IMR-90 (cell line): Measurements from ENCODE around the gene UBXN2A. TPM values are rescaled to one million over a fixed set of nuclear protein-coding genes. Genes with fewer than 3 reads are reported as not detected.
A peak's percentile ranks its signal among the peaks of the same experiment; 100 is the strongest.

Experiments used
- ATAC-seq: fragments of 200-7000 bp; cut with Tn5 transposase; 2 replicates; pipeline ENCODE4 v1.9.1; 2020; ENCODE audit warnings: low read depth, mild to moderate bottlenecking, moderate library complexity
- BruUV-seq: library from RNA; stranded (reverse); fragments of 400-500 nt; replicated peaks from 2 replicates; lab custom pipeline; 2021; lab: Mats Ljungman, UMichigan
- CTCF ChIA-PET: fragments of 300-600 bp; formaldehyde crosslinking; extraction: SDS; loops from one replicate; lab custom pipeline; 2021; ENCODE audit warnings: antibody characterized with exemption; lab: Yijun Ruan, JAX
- POLR2A ChIA-PET: fragments of 300-600 bp; sonication (Branson Sonifier 250); formaldehyde crosslinking; loops from one replicate; lab custom pipeline; 2022; ENCODE audit warnings: antibody characterized with exemption; ENCODE audit not compliant: unreplicated experiment; lab: Charles Lee
- DNase-seq: peaks from one replicate; pipeline ENCODE4 v3.0.0; 2013
- H2AFZ ChIP-seq: replicated peaks from 2 replicates; pipeline ENCODE3; 2013; ENCODE audit warnings: low read length, mild to moderate bottlenecking; ENCODE audit not compliant: poor library complexity
- H2AK5ac ChIP-seq: 2 replicates; pipeline ENCODE4 v1.6.1; 2013; ENCODE audit warnings: low read depth, low read length, inconsistent platforms
- H2AK9ac ChIP-seq: replicated peaks from 2 replicates; pipeline ENCODE3; 2013; ENCODE audit warnings: mild to moderate bottlenecking, low read depth, low read length, moderate library complexity; ENCODE audit not compliant: poor library complexity
- H2BK120ac ChIP-seq: 2 replicates; pipeline ENCODE4 v1.6.1; 2013; ENCODE audit warnings: low read depth, low read length, inconsistent platforms
- H2BK15ac ChIP-seq: 3 replicates; pipeline ENCODE4 v1.6.1; 2013; ENCODE audit warnings: low read depth, low read length, inconsistent platforms
- H2BK20ac ChIP-seq: 2 replicates; pipeline ENCODE4 v1.6.1; 2013; ENCODE audit warnings: low read depth, mild to moderate bottlenecking, inconsistent platforms, low read length, moderate library complexity
- H2BK5ac ChIP-seq: 2 replicates; pipeline ENCODE4 v1.6.1; 2013; ENCODE audit warnings: mild to moderate bottlenecking, low read depth, low read length, inconsistent platforms; ENCODE audit not compliant: poor library complexity, severe bottlenecking
- H3K14ac ChIP-seq: replicated peaks from 2 replicates; pipeline ENCODE4 v1.6.1; 2013; ENCODE audit warnings: low read depth, low read length, inconsistent platforms
- H3K18ac ChIP-seq: 2 replicates; pipeline ENCODE4 v1.6.1; 2013; ENCODE audit warnings: low read depth, low read length, control low read depth
- H3K23ac ChIP-seq: 2 replicates; pipeline ENCODE4 v1.6.1; 2013; ENCODE audit warnings: low read depth, low read length, inconsistent platforms
- H3K27ac ChIP-seq: 2 replicates; pipeline ENCODE4 v1.5.1; 2013; ENCODE audit warnings: mild to moderate bottlenecking, control low read depth, low read length; ENCODE audit not compliant: insufficient read depth
- H3K27me3 ChIP-seq: 2 replicates; pipeline ENCODE4 v1.6.1; 2013; ENCODE audit warnings: low read length; ENCODE audit not compliant: control insufficient read depth, insufficient read depth
- H3K36me3 ChIP-seq: 2 replicates; pipeline ENCODE4 v1.6.1; 2013; ENCODE audit warnings: low read length, mixed read lengths; ENCODE audit not compliant: control insufficient read depth, insufficient read depth
- H3K4ac ChIP-seq: 2 replicates; pipeline ENCODE4 v1.6.1; 2013; ENCODE audit warnings: low read depth, low read length, inconsistent platforms
- H3K4me1 ChIP-seq: 2 replicates; pipeline ENCODE4 v1.6.1; 2013; ENCODE audit warnings: low read length, mixed read lengths; ENCODE audit not compliant: control insufficient read depth, insufficient read depth
- H3K4me2 ChIP-seq: 2 replicates; pipeline ENCODE4 v1.6.1; 2013; ENCODE audit warnings: low read depth, mild to moderate bottlenecking, control low read depth, low read length, moderate library complexity
- H3K4me3 ChIP-seq: 2 replicates; pipeline ENCODE4 v1.5.1; 2013; ENCODE audit warnings: low read depth, mild to moderate bottlenecking, control low read depth, low read length, moderate library complexity; ENCODE audit not compliant: insufficient read depth
- H3K56ac ChIP-seq: 2 replicates; pipeline ENCODE4 v1.6.1; 2013; ENCODE audit warnings: low read length, inconsistent platforms; ENCODE audit not compliant: insufficient read depth; ENCODE audit errors: extremely low read depth
- H3K79me1 ChIP-seq, 2 experiments: 2 replicates each; pipeline ENCODE4 v1.6.1; 2013; ENCODE audit warnings: low read length in 2 of 2, inconsistent platforms in 1 of 2, low read depth in 1 of 2
- H3K9ac ChIP-seq: 2 replicates; pipeline ENCODE4 v1.6.1; 2013; ENCODE audit warnings: low read depth, low read length, control low read depth
- H3K9me1 ChIP-seq: 2 replicates; pipeline ENCODE4 v1.6.1; 2013; ENCODE audit warnings: low read length, inconsistent platforms; ENCODE audit not compliant: insufficient read depth
- H3K9me3 ChIP-seq: 2 replicates; pipeline ENCODE4 v1.6.1; 2013; ENCODE audit warnings: low read length; ENCODE audit not compliant: control insufficient read depth, insufficient read depth
- H4K20me1 ChIP-seq: 2 replicates; pipeline ENCODE4 v1.6.1; 2013; ENCODE audit warnings: low read length, inconsistent platforms; ENCODE audit not compliant: insufficient read depth
- H4K5ac ChIP-seq: 2 replicates; pipeline ENCODE4 v1.6.1; 2013; ENCODE audit warnings: mild to moderate bottlenecking, low read depth, low read length, control low read depth
- H4K8ac ChIP-seq, 2 experiments: 2 replicates each; pipeline ENCODE4 v1.6.1; 2013; ENCODE audit warnings: low read depth in 2 of 2, low read length in 2 of 2, control low read depth in 1 of 2, inconsistent platforms in 1 of 2
- H4K91ac ChIP-seq: 2 replicates; pipeline ENCODE4 v1.6.1; 2013; ENCODE audit warnings: low read depth, low read length, inconsistent platforms; ENCODE audit not compliant: insufficient read depth
- BHLHE40 ChIP-seq: fragments of 150-350 bp; IDR thresholded peaks from 2 replicates; pipeline ENCODE4 v1.6.1; 2016; ENCODE audit warnings: mild to moderate bottlenecking, low read depth, low read length
- CEBPB ChIP-seq: IDR thresholded peaks from 2 replicates; pipeline ENCODE4 v1.6.1; 2012; ENCODE audit warnings: low read depth, low read length, improper control_type of control experiment
- CHD1 ChIP-seq: IDR thresholded peaks from 2 replicates; pipeline ENCODE4 v1.6.1; 2012; ENCODE audit warnings: low read depth, low read length, improper control_type of control experiment
- FOS ChIP-seq: fragments of 150-350 bp; IDR thresholded peaks from 2 replicates; pipeline ENCODE4 v1.6.1; 2016; ENCODE audit warnings: low read depth, low read length
- MAFK ChIP-seq: IDR thresholded peaks from 2 replicates; pipeline ENCODE4 v1.6.1; 2012; ENCODE audit warnings: low read depth, low read length, improper control_type of control experiment
- MAZ ChIP-seq: IDR thresholded peaks from 2 replicates; pipeline ENCODE4 v1.6.1; 2012; ENCODE audit warnings: low read depth, mild to moderate bottlenecking, low read length, improper control_type of control experiment, moderate library complexity, borderline replicate concordance
- MXI1 ChIP-seq: IDR thresholded peaks from 2 replicates; pipeline ENCODE4 v1.6.1; 2012; ENCODE audit warnings: low read depth, mild to moderate bottlenecking, low read length, moderate library complexity, borderline replicate concordance
- NFE2L2 ChIP-seq: fragments of 150-350 bp; IDR thresholded peaks from 2 replicates; pipeline ENCODE4 v1.6.1; 2016; ENCODE audit warnings: low read depth, mild to moderate bottlenecking, low read length
- POLR2A ChIP-seq: IDR thresholded peaks from 2 replicates; pipeline ENCODE4 v1.6.1; 2012; ENCODE audit warnings: mild to moderate bottlenecking, low read depth, low read length
- RAD21 ChIP-seq: IDR thresholded peaks from 2 replicates; pipeline ENCODE4 v1.6.1; 2012; ENCODE audit warnings: low read length, improper control_type of control experiment
- RCOR1 ChIP-seq: IDR thresholded peaks from 2 replicates; pipeline ENCODE4 v1.6.1; 2012; ENCODE audit warnings: mild to moderate bottlenecking, low read length, improper control_type of control experiment; ENCODE audit not compliant: insufficient replicate concordance
- RFX5 ChIP-seq: IDR thresholded peaks from 2 replicates; pipeline ENCODE4 v1.8.0; 2012; ENCODE audit warnings: low read depth, mild to moderate bottlenecking, low read length, moderate library complexity
- SMC3 ChIP-seq: fragments of 150-350 bp; IDR thresholded peaks from 2 replicates; pipeline ENCODE4 v1.6.1; 2016; ENCODE audit warnings: low read depth, mild to moderate bottlenecking, antibody characterized with exemption, low read length, moderate library complexity
- WGBS, 2 experiments: methylation state at CpG; one replicate each; pipeline versions ENCODE4 v1.1.5 to v1.1.7; 2013; ENCODE audit warnings: missing lambda C conversion rate in 2 of 2; ENCODE audit not compliant: insufficient read length in 1 of 2; ENCODE audit errors: extremely low coverage in 2 of 2; 5-methylcytosine and 5-hydroxymethylcytosine counted together
- dilution Hi-C: fragments of 300-500 bp; cut with HindIII; formaldehyde crosslinking; loops from one replicate; pipeline ENCODE4 v1.14.3; 2018; ENCODE audit warnings: low sequenced_read_pairs; ENCODE audit not compliant: unreplicated experiment
- in situ Hi-C: fragments of 300-500 bp; cut with MboI; formaldehyde crosslinking; loops from 3 replicates; pipeline ENCODE4 v1.14.3; 2019; ENCODE audit warnings: low sequenced_read_pairs, inconsistent platforms, mixed read lengths
- intact Hi-C: fragments of 100-400 bp; cut with micrococcal nuclease; formaldehyde crosslinking; loops from 2 replicates; pipeline ENCODE4 v1.10.0; 2022
- polyA plus RNA-seq, 3 experiments: library from polyadenylated mRNA; depleted of rRNA; stranded (reverse); fragments of >200 nt; gene quantifications; 2 replicates each; pipeline ENCODE4 v1.2.3, GENCODE V29; 2012; ENCODE audit warnings: low replicate concordance in 1 of 3
- total RNA-seq: library from RNA; depleted of rRNA; stranded (reverse); fragments of >200 nt; gene quantifications from 2 replicates; pipeline ENCODE4 v1.2.3, GENCODE V29; 2012
- TF ChIP-seq, protein P1 (sequence below): fragments of 150-350 bp; IDR thresholded peaks from 2 replicates; pipeline ENCODE4 v1.6.1; 2017; ENCODE audit warnings: mild to moderate bottlenecking, antibody characterized with exemption, low read length, low read depth
- TF ChIP-seq, protein P2 (sequence below): conservative IDR thresholded peaks from 2 replicates; pipeline ENCODE4 v1.5.1; 2012; ENCODE audit warnings: mild to moderate bottlenecking, low read depth, low read length, improper control_type of control experiment

UBXN2A gene
- total and polyA plus RNA-seq, 2 of the 4 experiments (the other 2 are of a cell fraction): 4.6 to 7.7 TPM

DNA sequence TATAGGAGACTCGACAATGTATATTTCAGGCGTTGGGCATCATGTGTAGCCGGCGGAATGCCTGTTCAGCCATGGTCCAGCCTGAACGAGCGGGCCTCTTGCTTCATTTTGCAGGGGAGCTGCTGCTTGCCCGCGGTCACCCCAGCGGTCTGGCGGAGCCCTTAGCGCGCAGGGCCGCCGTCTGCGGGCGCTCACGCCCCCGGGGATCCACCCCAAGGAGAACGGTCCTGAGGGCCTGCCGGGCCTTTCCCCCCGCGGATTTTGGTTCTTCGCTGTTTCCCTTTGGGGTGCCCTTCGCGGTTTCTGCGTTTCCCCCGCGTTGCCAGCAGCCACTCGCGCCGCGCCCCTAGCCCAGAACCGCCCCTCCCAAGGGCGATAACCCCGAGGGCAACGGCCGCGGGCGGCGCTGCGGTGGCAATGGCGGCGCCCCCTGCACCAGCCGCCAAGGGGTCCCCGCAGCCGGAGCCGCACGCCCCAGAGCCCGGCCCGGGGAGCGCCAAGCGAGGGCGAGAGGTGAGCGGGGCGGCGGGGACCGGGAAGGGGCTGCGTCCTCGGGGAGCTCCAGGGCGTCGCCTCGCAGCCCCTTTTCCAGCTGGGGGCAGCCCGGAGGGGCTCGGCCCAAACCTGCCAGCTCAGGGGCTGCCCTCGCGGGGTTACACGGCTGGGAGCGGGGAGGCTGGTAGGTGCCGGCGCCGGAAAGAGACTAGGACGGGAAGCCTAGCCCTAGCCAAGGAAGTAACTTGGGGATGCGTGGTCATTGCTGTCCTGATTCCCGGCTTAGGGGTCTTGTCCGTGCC, 69.6 kb downstream of the UBXN2A start, which contains the start of gene MFSD2B:
TSS of gene MFSD2B (plus strand) at position 406 of the 797 bp plus-strand sequence. CDS start at position 418, 12 bp downstream.
- no peaks in the 10 kb centered on the region; a peak in 1 of 4 replicates for H3K79me1 ChIP-seq
- no peak within 1 kb of the TSS for H3K18ac ChIP-seq
- peak within 1 kb of the TSS; percentile 22 for H3K4me3 ChIP-seq
- intact Hi-C loops: no loop called here
- no peaks in the 10 kb centered on the region for H3K36me3 ChIP-seq
- no peak within 1 kb of the TSS for H3K14ac ChIP-seq
- H2BK5ac ChIP-seq: no peak within 1 kb of the TSS
- H3K4me1 ChIP-seq: peaks cover 1% of the 10 kb centered on the region
- no peak within 1 kb of the TSS for H2BK20ac ChIP-seq
- H3K4me2 ChIP-seq: peak within 1 kb of the TSS; percentile 60; the same call in 1 of the 2 replicates
- H4K8ac ChIP-seq: peak within 1 kb of the TSS in 1 of 2 experiments; percentile 26; a peak in 1 of 4 replicates
- in situ Hi-C loops: no loop called here
- H2AK5ac ChIP-seq: no peak within 1 kb of the TSS; the same call in 1 of the 2 replicates
- H3K56ac ChIP-seq: no peak within 1 kb of the TSS
- DNase-seq (no peak), ATAC-seq (peak; percentile 62)
- peaks cover 8% of the 10 kb centered on the region for H3K27me3 ChIP-seq
- H3K9me1 ChIP-seq: peaks cover 11% of the 10 kb centered on the region
- dilution Hi-C loops: no loop called here
- 11% methylated on average over 61 of the region's 75 CpGs; no CpG with 5 or more reads in 1 of the 2 experiments for WGBS, 2 experiments
- peak within 1 kb of the TSS; percentile 44 for H2AK9ac ChIP-seq
- no peak within 1 kb of the TSS for H3K23ac ChIP-seq
- peak within 1 kb of the TSS; percentile 39; the same call in 1 of the 2 replicates for H3K4ac ChIP-seq
- H3K27ac ChIP-seq: no peak within 1 kb of the TSS; the same call in 1 of the 2 replicates
- peak within 1 kb of the TSS; percentile 87 for H2AFZ ChIP-seq
- H4K5ac ChIP-seq: no peak within 1 kb of the TSS; the same call in 1 of the 2 replicates
- no peak within 1 kb of the TSS for H2BK15ac ChIP-seq
- 0 out of 2 replicates have a peak within 1 kb of the TSS, but pooled peaks have one; percentile 44 for H4K91ac ChIP-seq
- BruUV-seq: no TSS peak
- H2BK120ac ChIP-seq: no peak within 1 kb of the TSS
- no peak within 1 kb of the TSS for H3K9ac ChIP-seq
- H3K9me3 ChIP-seq: no peaks in the 10 kb centered on the region
- POLR2A ChIA-PET: no interaction called here
- H4K20me1 ChIP-seq: no peaks in the 10 kb centered on the region
- CTCF ChIA-PET: no interaction called here
- TF ChIP-seq, protein P1, sequence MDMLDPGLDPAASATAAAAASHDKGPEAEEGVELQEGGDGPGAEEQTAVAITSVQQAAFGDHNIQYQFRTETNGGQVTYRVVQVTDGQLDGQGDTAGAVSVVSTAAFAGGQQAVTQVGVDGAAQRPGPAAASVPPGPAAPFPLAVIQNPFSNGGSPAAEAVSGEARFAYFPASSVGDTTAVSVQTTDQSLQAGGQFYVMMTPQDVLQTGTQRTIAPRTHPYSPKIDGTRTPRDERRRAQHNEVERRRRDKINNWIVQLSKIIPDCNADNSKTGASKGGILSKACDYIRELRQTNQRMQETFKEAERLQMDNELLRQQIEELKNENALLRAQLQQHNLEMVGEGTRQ: no peak
- TF ChIP-seq, protein P2, sequence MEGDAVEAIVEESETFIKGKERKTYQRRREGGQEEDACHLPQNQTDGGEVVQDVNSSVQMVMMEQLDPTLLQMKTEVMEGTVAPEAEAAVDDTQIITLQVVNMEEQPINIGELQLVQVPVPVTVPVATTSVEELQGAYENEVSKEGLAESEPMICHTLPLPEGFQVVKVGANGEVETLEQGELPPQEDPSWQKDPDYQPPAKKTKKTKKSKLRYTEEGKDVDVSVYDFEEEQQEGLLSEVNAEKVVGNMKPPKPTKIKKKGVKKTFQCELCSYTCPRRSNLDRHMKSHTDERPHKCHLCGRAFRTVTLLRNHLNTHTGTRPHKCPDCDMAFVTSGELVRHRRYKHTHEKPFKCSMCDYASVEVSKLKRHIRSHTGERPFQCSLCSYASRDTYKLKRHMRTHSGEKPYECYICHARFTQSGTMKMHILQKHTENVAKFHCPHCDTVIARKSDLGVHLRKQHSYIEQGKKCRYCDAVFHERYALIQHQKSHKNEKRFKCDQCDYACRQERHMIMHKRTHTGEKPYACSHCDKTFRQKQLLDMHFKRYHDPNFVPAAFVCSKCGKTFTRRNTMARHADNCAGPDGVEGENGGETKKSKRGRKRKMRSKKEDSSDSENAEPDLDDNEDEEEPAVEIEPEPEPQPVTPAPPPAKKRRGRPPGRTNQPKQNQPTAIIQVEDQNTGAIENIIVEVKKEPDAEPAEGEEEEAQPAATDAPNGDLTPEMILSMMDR: no peak
- no peak for TF ChIP-seq CEBPB
- TF ChIP-seq RFX5: no peak
- no peak for TF ChIP-seq RCOR1
- no peak for TF ChIP-seq CHD1
- no peak for TF ChIP-seq POLR2A
- no peak for TF ChIP-seq MAZ
- TF ChIP-seq SMC3: no peak
- TF ChIP-seq MXI1: no peak
- TF ChIP-seq BHLHE40: no peak
- TF ChIP-seq FOS: no peak
- no peak for TF ChIP-seq RAD21
- TF ChIP-seq NFE2L2: no peak
- TF ChIP-seq MAFK: no peak
